A549 (cell line): ENCODE measurements around the gene GNB1L. TPM values are rescaled to one million over a fixed set of nuclear protein-coding genes. Genes with fewer than 3 reads are reported as not detected.

Experiments
- ATAC-seq, 2 experiments: fragments of 200-7000 bp in 1 of 2; fragments of >200 bp in 1 of 2; cut with Nextera tagmentation in 1 of 2; cut with Tn5 transposase in 1 of 2; 3 replicates each; pipeline versions ENCODE4 v1.8.0 to v1.9.1; 2018 to 2020; ENCODE audit warnings: mild to moderate bottlenecking in 1 of 2, moderate library complexity in 1 of 2
- CTCF ChIA-PET: fragments of 300-600 bp; sonication (Branson Sonifier 250); formaldehyde crosslinking; extraction: SDS; loops from one replicate; lab custom pipeline; 2021; ENCODE audit warnings: antibody characterized with exemption, inconsistent platforms; lab: Yijun Ruan, JAX
- POLR2A ChIA-PET: fragments of 350-600 bp; formaldehyde crosslinking; extraction: SDS; loops from one replicate; lab custom pipeline; 2021; ENCODE audit warnings: antibody characterized with exemption, inconsistent platforms; lab: Yijun Ruan, JAX
- DNase-seq, 2 experiments: peaks; one replicate each; pipeline versions ENCODE4 v3.0.0 to v3.0.0-alpha.2; 2011 to 2016; ENCODE audit warnings: low read depth in 1 of 2, low spot score in 1 of 2
- FAIRE-seq: peaks from 2 replicates; lab custom pipeline; 2011; peaks lifted over from hg19 to GRCh38; lab: Jason Lieb, UNC
- H3K27ac ChIP-seq, 2 experiments: fragments of >200 bp; sonication (Bioruptor Twin); formaldehyde crosslinking; 3 replicates each; pipeline ENCODE4 v1.5.1; 2016 to 2017
- H3K4me1 ChIP-seq: fragments of >200 bp; sonication (Bioruptor Twin); formaldehyde crosslinking; 3 replicates; pipeline ENCODE4 v1.6.1; 2016
- H3K4me2 ChIP-seq: fragments of >200 bp; sonication (Bioruptor Twin); formaldehyde crosslinking; 3 replicates; pipeline ENCODE4 v1.6.1; 2016
- H3K4me3 ChIP-seq: fragments of >200 bp; sonication (Bioruptor Twin); formaldehyde crosslinking; 3 replicates; pipeline ENCODE4 v1.5.1; 2016
- H3K9me3 ChIP-seq: fragments of >200 bp; sonication (Bioruptor Twin); formaldehyde crosslinking; 3 replicates; pipeline ENCODE4 v1.6.1; 2016
- CBX2 ChIP-seq: fragments of 200-600 bp; sonication (generic); IDR thresholded peaks from 2 replicates; pipeline ENCODE4 v1.6.1; 2016; ENCODE audit warnings: low read depth, mild to moderate bottlenecking, borderline replicate concordance
- CBX8 ChIP-seq: fragments of 200-600 bp; sonication (generic); IDR thresholded peaks from 2 replicates; pipeline ENCODE4 v1.6.1; 2016
- CHD2 ChIP-seq: fragments of 150-350 bp; IDR thresholded peaks from 2 replicates; pipeline ENCODE4 v1.6.1; 2014; ENCODE audit warnings: low read length; ENCODE audit not compliant: partially characterized antibody
- CHD4 ChIP-seq: fragments of 200-600 bp; sonication (generic); IDR thresholded peaks from 2 replicates; pipeline ENCODE4 v1.6.1; 2016; ENCODE audit warnings: antibody characterized with exemption, mild to moderate bottlenecking, borderline replicate concordance
- EHF ChIP-seq: fragments of 250-450 bp; sonication (Bioruptor Pico); IDR thresholded peaks from 2 replicates; pipeline ENCODE4 v1.5.0; 2020; ENCODE audit warnings: mild to moderate bottlenecking
- EP300 ChIP-seq, 2 experiments: fragments of >200 bp; sonication (Bioruptor Twin); formaldehyde crosslinking; IDR thresholded peaks; 2 replicates in 1 of 2; 3 replicates in 1 of 2; pipeline ENCODE4 v1.6.1; 2016 to 2017
- ESRRA ChIP-seq: fragments of 150-350 bp; IDR thresholded peaks from 2 replicates; pipeline ENCODE4 v1.6.1; 2014; ENCODE audit warnings: mild to moderate bottlenecking, low read length, borderline replicate concordance
- FOSL2 ChIP-seq, 2 experiments: fragments of 450-650 bp in 1 of 2; fragments of >200 bp in 1 of 2; sonication (Bioruptor Twin) in 1 of 2; formaldehyde crosslinking; IDR thresholded peaks; 2 replicates each; pipeline versions ENCODE4 v1.5.0 to v1.6.1; 2016 to 2020; ENCODE audit warnings: mild to moderate bottlenecking in 1 of 2, moderate library complexity in 1 of 2
- HOXA7 ChIP-seq: fragments of 250-450 bp; sonication (Bioruptor Pico); IDR thresholded peaks from 2 replicates; pipeline ENCODE4 v1.5.0; 2020; ENCODE audit warnings: mild to moderate bottlenecking, moderate library complexity
- HOXB13 ChIP-seq: fragments of 250-450 bp; sonication (Bioruptor Pico); IDR thresholded peaks from 2 replicates; pipeline ENCODE4 v1.5.0; 2020; ENCODE audit warnings: low read depth, mild to moderate bottlenecking, moderate library complexity
- JUN ChIP-seq, 2 experiments: fragments of >200 bp; sonication (Bioruptor Twin); formaldehyde crosslinking; IDR thresholded peaks; 2 replicates in 1 of 2; 3 replicates in 1 of 2; pipeline ENCODE4 v1.6.1; 2016 to 2017
- JUNB ChIP-seq: fragments of >200 bp; sonication (Bioruptor Twin); formaldehyde crosslinking; IDR thresholded peaks from 2 replicates; pipeline ENCODE4 v1.6.1; 2016
- KDM5A ChIP-seq: fragments of 200-600 bp; sonication (generic); IDR thresholded peaks from 2 replicates; pipeline ENCODE4 v1.6.1; 2016; ENCODE audit warnings: antibody characterized with exemption, mild to moderate bottlenecking
- MAFK ChIP-seq: fragments of 450-650 bp; IDR thresholded peaks from 2 replicates; pipeline ENCODE4 v1.6.1; 2014; ENCODE audit not compliant: partially characterized antibody
- MYC ChIP-seq: IDR thresholded peaks from 2 replicates; pipeline ENCODE4 v1.6.1; 2012; ENCODE audit warnings: mild to moderate bottlenecking, inconsistent platforms, low read length, improper control_type of control experiment, borderline replicate concordance
- POLR2A ChIP-seq: IDR thresholded peaks from 2 replicates; pipeline ENCODE4 v1.6.1; 2012; ENCODE audit warnings: mild to moderate bottlenecking, low read length
- RFX5 ChIP-seq: fragments of 450-650 bp; IDR thresholded peaks from 2 replicates; pipeline ENCODE4 v1.7.1; 2014; ENCODE audit warnings: antibody characterized with exemption, mild to moderate bottlenecking, moderate library complexity
- ZSCAN20 ChIP-seq: fragments of 250-450 bp; sonication (Bioruptor Pico); IDR thresholded peaks from 2 replicates; pipeline ENCODE4 v1.8.0; 2022; ENCODE audit warnings: mild to moderate bottlenecking, moderate library complexity
- WGBS: methylation state at CpG from one replicate; pipeline ENCODE4 v1.1.6; 2017; ENCODE audit errors: missing lambda C conversion rate; 5-methylcytosine and 5-hydroxymethylcytosine counted together
- polyA plus RNA-seq, 4 experiments: library from polyadenylated mRNA; depleted of rRNA in 3 of 4; stranded (reverse); fragments of >200 nt; fragmentation: RNase III in 1 of 4; extraction: RNeasy Plus Mini Kit Qiagen cat#74134 plus additional on column Dnase treatment in 1 of 4; gene quantifications; 2 replicates in 3 of 4; 3 replicates in 1 of 4; pipeline ENCODE4 v1.2.3, GENCODE V29; 2011 to 2017
- TF ChIP-seq, protein P1 (sequence below): IDR thresholded peaks from 2 replicates; pipeline ENCODE4 v1.6.1; 2012
- TF ChIP-seq, protein P2 (sequence below): IDR thresholded peaks from 2 replicates; pipeline ENCODE4 v1.6.1; 2012
- TF ChIP-seq, protein P3 (sequence below): fragments of >200 bp; sonication (Bioruptor Twin); formaldehyde crosslinking; IDR thresholded peaks from 3 replicates; pipeline ENCODE4 v1.6.1; 2016
- TF ChIP-seq, protein P4 (sequence below): fragments of 200-600 bp; sonication (generic); IDR thresholded peaks from 2 replicates; pipeline ENCODE4 v1.6.1; 2016; ENCODE audit warnings: antibody characterized with exemption, mild to moderate bottlenecking, moderate library complexity
- TF ChIP-seq, protein P5 (sequence below): fragments of >200 bp; sonication (Bioruptor Twin); formaldehyde crosslinking; IDR thresholded peaks from 3 replicates; pipeline ENCODE4 v1.5.1; 2016
- TF ChIP-seq, protein P6 (sequence below): IDR thresholded peaks from 2 replicates; pipeline ENCODE4 v1.6.1; 2012; ENCODE audit warnings: low read depth, borderline replicate concordance
- TF ChIP-seq, protein P7 (sequence below): fragments of 250-450 bp; sonication (Bioruptor Pico); IDR thresholded peaks from 2 replicates; pipeline ENCODE4 v1.5.0; 2021; ENCODE audit warnings: mild to moderate bottlenecking, moderate library complexity, borderline replicate concordance

GNB1L gene
- polyA plus RNA-seq, 2 of the 4 experiments (the other 2 are of a cell fraction) = 1.8 to 10.3 TPM

DNA sequence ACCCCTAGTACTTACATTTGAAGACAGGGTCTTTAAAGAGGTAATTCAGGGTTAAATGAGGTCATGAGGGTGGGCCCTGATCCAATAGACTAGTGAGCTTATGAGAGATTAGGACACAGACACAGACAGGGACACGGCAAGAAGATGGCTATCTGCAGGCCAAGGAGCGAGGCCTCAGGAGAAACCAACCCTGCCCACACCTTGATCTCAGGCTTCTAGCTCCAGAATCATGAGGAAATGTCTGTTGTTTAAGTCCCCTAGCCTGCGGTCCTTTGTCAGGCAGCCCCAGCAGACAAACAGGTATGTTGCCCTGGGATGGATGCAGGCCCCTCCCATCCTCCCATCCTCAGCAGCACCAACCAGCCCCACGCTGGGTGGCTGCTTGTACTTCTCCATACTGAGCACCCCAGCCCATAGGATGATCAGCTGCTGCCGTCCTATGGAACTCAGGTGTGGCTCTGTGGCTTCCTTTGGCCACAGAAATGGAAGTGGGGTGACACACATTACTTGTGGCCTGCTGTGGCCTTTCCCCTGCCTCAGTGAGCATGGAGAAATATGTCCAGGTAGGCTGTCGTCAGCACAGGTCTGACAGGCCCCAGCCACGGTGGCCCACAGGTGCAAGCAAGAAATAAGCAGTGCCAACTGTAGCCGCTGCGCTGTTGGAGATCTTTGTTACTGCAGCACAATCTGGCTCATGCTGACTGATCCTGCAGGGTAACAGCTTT, 7.9 kb downstream of the GNB1L start:
- H3K4me3 ChIP-seq = no peak overlapping the region
- H3K27ac ChIP-seq = no peak overlapping the region
- DNase-seq (no peak), ATAC-seq (no peak), FAIRE-seq (no peak)
- POLR2A ChIA-PET = no interaction called here
- TF ChIP-seq CHD2 = no peak
- TF ChIP-seq EHF = no peak
- no peak for TF ChIP-seq POLR2A
- TF ChIP-seq KDM5A = no peak
- TF ChIP-seq CBX8 = no peak
- no peak for TF ChIP-seq JUNB
- TF ChIP-seq MYC = no peak
- TF ChIP-seq, protein P1, sequence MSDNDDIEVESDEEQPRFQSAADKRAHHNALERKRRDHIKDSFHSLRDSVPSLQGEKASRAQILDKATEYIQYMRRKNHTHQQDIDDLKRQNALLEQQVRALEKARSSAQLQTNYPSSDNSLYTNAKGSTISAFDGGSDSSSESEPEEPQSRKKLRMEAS = no peak
- TF ChIP-seq JUN (IDR thresholded peaks at IDR 0.05) = no peak
- no peak for TF ChIP-seq EP300 (IDR thresholded peaks at IDR 0.05)
- no peak for TF ChIP-seq MAFK
- H3K4me2 ChIP-seq = no peak overlapping the region
- no peaks in the 10 kb centered on the region for H3K9me3 ChIP-seq
- peaks cover 15% of the 10 kb centered on the region for H3K4me1 ChIP-seq
- CTCF ChIA-PET = interaction anchor here (0.8 to 1.9 kb wide), 2 partner anchors 27 to 117 kb away, joined by 3 to 5 read pairs; no protein-coding TSS in a partner anchor
- WGBS = 94% methylated on average over 8 of the region's 9 CpGs

DNA sequence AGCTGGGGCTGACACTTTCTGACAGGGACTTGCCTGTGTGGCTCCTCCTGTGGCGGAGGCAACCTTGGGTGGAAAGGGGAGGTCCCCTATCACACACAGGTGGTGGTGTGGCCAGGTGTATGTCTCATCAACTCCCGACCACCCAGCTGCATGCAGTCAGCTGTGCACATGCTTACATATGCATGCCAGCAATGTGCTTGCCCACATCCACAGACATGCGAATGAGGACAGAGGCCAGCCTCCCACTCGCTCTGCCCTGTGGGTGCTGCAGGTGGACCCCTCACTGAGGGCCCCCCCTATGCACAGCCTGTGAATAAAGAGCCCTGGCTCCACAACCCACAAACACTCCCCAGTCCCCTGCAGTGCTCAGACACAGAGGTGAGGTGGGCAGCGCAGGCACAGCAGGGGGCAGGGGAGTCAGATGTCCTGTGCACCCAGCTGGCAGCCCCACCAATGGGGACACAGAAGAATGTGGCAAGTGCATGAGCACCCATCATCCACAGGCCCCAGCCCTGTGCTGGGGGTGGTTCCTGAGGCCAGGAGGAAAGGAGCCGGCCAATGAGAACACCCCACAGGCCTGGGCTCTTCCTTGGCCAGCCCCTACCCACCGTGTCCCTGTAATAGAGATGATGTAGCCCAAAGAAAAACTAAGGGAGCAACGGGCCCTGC, 9.5 kb downstream of the GNB1L start:
- FAIRE-seq (no peak), DNase-seq (no peak), ATAC-seq (peak; percentile 25 to 48; a peak in 4 of 6 replicates)
- Histone ChIP-seq H3K4me3 (no peak overlapping the region), H3K9me3 (no peaks in the 10 kb centered on the region), H3K27ac (no peak overlapping the region), H3K4me1 (peaks cover 24% of the 10 kb centered on the region), H3K4me2 (no peak overlapping the region)
- POLR2A ChIA-PET = no interaction called here
- WGBS = 80% methylated on average over 1 of the region's 8 CpGs
- CTCF ChIA-PET = interaction anchor here (1.2 to 1.4 kb wide), 2 partner anchors 65 to 89 kb away, joined by 4 to 5 read pairs; no protein-coding TSS in a partner anchor
- TF ChIP-seq HOXA7 (CRISPR knock-in tag) = no peak
- TF ChIP-seq CBX2 = no peak
- no peak for TF ChIP-seq CHD2
- TF ChIP-seq, protein P2, sequence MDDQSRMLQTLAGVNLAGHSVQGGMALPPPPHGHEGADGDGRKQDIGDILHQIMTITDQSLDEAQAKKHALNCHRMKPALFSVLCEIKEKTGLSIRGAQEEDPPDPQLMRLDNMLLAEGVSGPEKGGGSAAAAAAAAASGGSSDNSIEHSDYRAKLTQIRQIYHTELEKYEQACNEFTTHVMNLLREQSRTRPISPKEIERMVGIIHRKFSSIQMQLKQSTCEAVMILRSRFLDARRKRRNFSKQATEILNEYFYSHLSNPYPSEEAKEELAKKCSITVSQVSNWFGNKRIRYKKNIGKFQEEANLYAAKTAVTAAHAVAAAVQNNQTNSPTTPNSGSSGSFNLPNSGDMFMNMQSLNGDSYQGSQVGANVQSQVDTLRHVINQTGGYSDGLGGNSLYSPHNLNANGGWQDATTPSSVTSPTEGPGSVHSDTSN = no peak
- no peak for TF ChIP-seq EHF
- TF ChIP-seq, protein P3, sequence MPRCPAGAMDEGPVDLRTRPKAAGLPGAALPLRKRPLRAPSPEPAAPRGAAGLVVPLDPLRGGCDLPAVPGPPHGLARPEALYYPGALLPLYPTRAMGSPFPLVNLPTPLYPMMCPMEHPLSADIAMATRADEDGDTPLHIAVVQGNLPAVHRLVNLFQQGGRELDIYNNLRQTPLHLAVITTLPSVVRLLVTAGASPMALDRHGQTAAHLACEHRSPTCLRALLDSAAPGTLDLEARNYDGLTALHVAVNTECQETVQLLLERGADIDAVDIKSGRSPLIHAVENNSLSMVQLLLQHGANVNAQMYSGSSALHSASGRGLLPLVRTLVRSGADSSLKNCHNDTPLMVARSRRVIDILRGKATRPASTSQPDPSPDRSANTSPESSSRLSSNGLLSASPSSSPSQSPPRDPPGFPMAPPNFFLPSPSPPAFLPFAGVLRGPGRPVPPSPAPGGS = no peak
- no peak for TF ChIP-seq FOSL2 (IDR thresholded peaks at IDR 0.05)
- TF ChIP-seq FOSL2 (CRISPR knock-in tag; IDR thresholded peaks at IDR 0.05) = no peak
- TF ChIP-seq, protein P4, sequence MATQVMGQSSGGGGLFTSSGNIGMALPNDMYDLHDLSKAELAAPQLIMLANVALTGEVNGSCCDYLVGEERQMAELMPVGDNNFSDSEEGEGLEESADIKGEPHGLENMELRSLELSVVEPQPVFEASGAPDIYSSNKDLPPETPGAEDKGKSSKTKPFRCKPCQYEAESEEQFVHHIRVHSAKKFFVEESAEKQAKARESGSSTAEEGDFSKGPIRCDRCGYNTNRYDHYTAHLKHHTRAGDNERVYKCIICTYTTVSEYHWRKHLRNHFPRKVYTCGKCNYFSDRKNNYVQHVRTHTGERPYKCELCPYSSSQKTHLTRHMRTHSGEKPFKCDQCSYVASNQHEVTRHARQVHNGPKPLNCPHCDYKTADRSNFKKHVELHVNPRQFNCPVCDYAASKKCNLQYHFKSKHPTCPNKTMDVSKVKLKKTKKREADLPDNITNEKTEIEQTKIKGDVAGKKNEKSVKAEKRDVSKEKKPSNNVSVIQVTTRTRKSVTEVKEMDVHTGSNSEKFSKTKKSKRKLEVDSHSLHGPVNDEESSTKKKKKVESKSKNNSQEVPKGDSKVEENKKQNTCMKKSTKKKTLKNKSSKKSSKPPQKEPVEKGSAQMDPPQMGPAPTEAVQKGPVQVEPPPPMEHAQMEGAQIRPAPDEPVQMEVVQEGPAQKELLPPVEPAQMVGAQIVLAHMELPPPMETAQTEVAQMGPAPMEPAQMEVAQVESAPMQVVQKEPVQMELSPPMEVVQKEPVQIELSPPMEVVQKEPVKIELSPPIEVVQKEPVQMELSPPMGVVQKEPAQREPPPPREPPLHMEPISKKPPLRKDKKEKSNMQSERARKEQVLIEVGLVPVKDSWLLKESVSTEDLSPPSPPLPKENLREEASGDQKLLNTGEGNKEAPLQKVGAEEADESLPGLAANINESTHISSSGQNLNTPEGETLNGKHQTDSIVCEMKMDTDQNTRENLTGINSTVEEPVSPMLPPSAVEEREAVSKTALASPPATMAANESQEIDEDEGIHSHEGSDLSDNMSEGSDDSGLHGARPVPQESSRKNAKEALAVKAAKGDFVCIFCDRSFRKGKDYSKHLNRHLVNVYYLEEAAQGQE = no peak
- no peak for TF ChIP-seq ESRRA
- TF ChIP-seq, protein P5, sequence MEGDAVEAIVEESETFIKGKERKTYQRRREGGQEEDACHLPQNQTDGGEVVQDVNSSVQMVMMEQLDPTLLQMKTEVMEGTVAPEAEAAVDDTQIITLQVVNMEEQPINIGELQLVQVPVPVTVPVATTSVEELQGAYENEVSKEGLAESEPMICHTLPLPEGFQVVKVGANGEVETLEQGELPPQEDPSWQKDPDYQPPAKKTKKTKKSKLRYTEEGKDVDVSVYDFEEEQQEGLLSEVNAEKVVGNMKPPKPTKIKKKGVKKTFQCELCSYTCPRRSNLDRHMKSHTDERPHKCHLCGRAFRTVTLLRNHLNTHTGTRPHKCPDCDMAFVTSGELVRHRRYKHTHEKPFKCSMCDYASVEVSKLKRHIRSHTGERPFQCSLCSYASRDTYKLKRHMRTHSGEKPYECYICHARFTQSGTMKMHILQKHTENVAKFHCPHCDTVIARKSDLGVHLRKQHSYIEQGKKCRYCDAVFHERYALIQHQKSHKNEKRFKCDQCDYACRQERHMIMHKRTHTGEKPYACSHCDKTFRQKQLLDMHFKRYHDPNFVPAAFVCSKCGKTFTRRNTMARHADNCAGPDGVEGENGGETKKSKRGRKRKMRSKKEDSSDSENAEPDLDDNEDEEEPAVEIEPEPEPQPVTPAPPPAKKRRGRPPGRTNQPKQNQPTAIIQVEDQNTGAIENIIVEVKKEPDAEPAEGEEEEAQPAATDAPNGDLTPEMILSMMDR = no peak
- no peak for TF ChIP-seq ZSCAN20 (CRISPR knock-in tag)
- no peak for TF ChIP-seq HOXB13 (CRISPR knock-in tag)
- TF ChIP-seq CHD4 = no peak
- TF ChIP-seq, protein P6, sequence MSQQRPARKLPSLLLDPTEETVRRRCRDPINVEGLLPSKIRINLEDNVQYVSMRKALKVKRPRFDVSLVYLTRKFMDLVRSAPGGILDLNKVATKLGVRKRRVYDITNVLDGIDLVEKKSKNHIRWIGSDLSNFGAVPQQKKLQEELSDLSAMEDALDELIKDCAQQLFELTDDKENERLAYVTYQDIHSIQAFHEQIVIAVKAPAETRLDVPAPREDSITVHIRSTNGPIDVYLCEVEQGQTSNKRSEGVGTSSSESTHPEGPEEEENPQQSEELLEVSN = no peak
- TF ChIP-seq, protein P7, sequence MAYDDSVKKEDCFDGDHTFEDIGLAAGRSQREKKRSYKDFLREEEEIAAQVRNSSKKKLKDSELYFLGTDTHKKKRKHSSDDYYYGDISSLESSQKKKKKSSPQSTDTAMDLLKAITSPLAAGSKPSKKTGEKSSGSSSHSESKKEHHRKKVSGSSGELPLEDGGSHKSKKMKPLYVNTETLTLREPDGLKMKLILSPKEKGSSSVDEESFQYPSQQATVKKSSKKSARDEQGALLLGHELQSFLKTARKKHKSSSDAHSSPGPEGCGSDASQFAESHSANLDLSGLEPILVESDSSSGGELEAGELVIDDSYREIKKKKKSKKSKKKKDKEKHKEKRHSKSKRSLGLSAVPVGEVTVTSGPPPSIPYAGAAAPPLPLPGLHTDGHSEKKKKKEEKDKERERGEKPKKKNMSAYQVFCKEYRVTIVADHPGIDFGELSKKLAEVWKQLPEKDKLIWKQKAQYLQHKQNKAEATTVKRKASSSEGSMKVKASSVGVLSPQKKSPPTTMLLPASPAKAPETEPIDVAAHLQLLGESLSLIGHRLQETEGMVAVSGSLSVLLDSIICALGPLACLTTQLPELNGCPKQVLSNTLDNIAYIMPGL (CRISPR knock-in tag) = no peak
- no peak for TF ChIP-seq RFX5
